Head of caudate nucleus (tissue), 42 donors: Measurements from ENCODE around the gene SCYGR7.
"Not testable (repeated sequence)": the region's sequence is repeated elsewhere in the genome, so short reads cannot be mapped to it uniquely, and the experiment has no call there.

ENCODE experiments used
- DNase-seq, 42 donors: peaks; one replicate each; pipeline versions ENCODE4 v3.0.0 to v3.0.0-alpha.2; 2020 to 2021; ENCODE audit warnings: mixed read lengths in 7 of 42
- intact Hi-C: fragments of 100-400 bp; cut with DNase I; formaldehyde crosslinking; loops from one replicate; pipeline ENCODE4 v1.15.0; 2022

The SCYGR7 gene

DNA sequence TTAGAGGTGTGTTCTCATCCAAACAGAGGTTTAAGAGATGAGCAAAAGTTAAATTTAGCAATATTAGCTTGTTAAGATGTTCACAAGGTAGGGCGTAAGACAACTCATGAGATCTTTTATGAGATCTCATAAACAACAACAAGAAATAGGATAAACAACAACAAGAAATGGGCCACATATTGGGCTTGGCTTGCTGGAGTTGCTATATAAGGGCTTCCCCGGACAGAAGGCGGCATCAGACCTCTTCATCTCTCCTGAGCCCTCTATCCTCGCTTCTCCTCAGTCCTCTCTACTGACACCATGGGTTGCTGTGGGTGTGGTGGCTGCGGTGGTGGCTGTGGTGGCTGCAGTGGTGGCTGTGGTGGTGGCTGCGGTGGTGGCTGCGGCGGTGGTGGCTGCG, 17.5 kb downstream of the SCYGR7 start, which contains the start of gene SCYGR8:
Gene SCYGR8, plus strand, starts transcription at position 301 of the 400 bp plus-strand sequence. Its CDS starts 0 bp downstream, at position 301.
- DNase-seq, result no peak
- intact Hi-C loops, result no loop called here

DNA sequence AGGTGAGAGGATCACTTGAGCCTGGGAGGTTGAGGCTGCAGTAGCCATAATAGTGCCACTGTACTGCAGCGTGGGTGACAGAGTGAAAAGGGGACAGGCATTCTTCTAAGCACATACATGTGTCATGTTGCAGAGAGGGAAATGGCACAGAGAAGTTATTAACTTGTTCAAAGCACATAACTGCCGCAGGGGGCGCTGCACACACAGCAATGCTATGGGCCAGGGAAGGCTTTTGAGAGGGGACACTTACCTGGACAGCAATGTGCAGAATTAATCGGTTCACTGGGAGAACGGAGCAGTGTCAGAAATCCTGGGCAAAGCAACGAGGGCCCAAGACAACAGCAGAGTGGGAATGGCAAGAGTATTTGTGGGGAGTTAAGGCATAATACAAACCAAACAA, 19.9 kb downstream of the SCYGR7 start:
- DNase-seq, result no peak
- intact Hi-C loops, result no loop called here

DNA sequence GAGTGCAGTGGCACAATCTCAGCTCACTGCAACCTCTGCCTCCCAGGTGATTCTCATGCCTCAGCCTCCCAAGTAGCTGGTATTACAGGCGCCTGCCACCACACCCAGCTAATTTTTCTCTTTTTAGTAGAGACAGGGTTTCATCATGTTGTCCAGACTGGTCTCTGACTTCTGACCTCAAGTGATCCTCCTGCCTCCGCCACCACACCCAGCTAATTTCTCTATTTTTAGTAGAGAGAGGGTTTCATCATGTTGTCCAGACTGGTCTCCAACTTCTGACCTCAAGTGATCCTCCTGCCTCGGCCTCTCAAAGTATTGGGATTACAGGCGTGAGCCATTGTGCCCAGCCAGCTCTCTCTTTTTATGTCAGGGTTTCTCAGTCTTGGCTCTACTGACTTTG, 28.1 kb downstream of the SCYGR7 start:
- intact Hi-C loops, DNase-seq: not testable (repeated sequence)

DNA sequence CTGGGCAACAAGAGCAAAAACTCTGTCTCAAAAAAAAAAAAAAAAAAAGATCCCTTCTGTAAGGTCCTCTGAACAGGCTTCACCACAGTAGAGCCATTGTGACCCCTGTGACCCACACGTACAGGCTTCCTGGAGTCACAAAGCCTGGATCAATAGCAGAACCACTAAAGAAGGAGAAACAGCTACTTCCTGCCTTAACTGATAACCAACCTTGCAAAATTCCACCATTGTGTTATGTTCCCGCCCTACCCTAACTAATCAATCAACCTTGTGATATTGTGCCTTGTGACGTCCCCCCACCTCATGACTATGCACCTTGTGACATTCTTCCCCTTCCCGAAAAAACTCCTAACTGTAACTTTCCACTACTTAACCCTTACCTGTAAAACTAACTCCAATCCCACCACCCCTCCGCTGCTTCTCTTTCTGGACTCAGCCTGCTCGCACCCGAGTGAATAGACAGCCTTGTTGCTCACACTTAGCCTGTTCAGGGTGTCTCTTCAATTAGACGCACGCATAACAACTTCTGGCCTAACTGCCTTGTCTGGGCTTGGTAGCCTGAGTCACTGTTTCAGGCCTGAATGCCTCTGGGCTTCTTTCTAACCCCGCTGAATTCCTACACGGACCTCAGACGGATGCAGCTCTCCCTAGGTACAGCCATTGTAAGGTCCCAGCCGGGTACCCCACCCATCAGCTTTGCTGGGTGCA, 31.4 kb downstream of the SCYGR7 start:
- intact Hi-C loops, result loop anchor here (10.0 kb wide), 1 partner anchor 105 kb away; no protein-coding TSS in a partner anchor
- no peak for DNase-seq

DNA sequence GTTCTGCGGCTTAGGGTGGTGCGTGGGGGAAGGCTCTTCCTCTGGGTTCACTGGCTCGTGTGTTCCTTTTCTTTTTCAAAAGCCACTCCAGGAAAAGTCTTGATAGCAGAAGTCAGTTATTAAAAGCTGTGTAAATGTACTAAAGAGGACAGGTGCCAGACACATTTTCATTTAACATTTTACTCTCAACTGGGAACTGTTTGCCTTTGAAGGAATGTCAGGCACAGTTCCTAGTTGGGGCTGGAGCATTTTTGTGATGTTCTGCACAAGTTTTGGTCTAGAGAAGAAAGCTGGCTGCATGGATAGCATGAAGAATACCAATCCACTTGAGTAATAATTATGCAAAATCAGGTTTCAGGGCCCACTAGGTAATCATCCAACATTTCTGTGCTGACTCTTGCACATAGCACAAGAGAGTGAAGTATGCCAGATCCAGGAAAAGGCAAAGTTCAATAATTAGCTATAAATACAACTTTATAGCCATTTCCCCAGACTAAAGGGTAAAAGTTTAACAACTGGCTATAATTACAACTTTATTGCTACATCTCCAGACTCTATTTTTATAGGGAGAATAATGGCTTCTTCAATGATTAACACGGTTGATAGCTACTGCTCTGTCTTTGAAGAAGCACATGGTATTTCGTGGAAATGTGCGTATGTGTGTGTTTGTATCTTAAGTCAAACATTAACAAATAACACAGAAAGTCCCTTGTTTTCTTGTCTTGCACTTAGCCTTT, 33.8 kb downstream of the SCYGR7 start:
- intact Hi-C loops, result loop anchor here (10.0 kb wide), 1 partner anchor 103 kb away; no protein-coding TSS in a partner anchor
- DNase-seq, result no peak

DNA sequence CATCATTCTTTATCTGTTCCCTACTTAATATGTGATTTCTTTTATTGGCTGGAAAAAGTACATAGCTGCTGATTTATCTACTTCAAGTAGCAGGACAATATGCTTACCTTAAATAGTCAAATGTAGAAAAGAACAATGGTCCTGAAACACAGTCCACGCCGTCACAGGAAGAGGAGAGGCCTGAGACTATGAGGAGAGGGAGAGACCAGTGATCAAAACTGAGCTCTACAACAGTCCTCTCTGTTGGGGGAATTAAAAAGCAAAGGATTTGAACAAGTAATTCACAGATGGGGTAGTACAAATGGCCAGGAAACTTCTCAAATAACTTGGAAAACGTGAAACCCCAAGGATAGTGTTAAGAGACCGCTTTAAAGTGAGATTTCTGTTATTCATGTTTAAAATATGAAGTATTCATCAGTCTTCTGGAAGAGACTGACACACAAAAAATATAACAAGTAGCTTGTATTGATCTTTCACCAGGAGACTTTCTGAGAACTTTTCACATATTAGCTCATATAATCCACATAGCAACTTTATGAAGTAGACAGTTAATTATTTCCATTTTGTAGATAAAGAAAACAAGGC, 37.7 kb downstream of the SCYGR7 start:
- DNase-seq, result no peak
- intact Hi-C loops, result loop anchor here (5.0 to 10.0 kb wide), 2 partner anchors 99 to 109 kb away; no protein-coding TSS in a partner anchor

DNA sequence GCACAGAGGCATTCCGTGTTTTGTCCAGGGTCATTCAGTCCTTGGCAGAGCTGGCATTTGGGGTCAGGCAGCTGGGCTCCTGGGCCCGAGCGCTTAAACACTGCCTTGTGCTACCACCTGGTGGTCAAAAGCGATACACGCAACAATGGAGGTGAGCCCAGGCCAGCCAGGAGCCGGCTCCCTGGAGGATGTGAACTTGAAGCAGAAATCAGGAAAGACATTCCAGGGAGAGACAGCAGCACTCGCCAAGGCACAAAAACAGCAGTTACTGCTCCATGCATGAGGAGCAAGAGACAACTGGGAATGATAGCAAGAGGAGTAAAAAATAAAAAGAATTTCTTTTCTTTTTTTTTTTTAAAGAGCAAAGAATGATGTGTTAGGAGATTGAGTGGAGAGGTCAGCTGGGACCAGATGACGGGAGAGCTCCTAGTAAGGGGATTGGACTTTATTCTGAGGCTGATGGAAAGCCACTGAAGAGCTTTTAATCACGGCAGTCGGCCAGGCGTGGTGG, 38.3 kb downstream of the SCYGR7 start:
- intact Hi-C loops, result loop anchor here (5.0 to 10.0 kb wide), 2 partner anchors 98 to 109 kb away; no protein-coding TSS in a partner anchor
- peak; percentile 70 to 91 (median 81) for DNase-seq

DNA sequence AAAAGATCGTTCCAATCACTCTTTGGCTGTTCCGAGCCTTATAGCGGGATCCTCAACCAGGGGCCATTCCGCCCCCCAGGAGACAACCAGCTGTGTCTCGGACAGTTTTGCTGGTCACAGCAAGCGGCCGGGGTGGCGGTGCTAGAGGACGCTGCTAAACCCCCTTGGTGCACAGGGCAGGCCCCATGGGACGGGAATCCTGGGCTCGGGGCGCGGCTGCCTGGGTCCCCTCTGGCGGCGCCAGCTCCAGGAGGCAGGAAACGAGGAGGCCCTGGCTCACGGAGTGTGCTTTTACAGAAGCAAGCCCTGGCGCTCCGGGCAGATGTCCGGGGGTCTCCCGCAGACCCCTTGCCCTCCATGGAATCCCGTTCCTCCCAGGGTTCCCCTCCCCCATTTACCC, 39.7 kb downstream of the SCYGR7 start:
- DNase-seq, result no peak
- intact Hi-C loops, result loop anchor here (5.0 to 10.0 kb wide), 2 partner anchors 97 to 111 kb away; no protein-coding TSS in a partner anchor

DNA sequence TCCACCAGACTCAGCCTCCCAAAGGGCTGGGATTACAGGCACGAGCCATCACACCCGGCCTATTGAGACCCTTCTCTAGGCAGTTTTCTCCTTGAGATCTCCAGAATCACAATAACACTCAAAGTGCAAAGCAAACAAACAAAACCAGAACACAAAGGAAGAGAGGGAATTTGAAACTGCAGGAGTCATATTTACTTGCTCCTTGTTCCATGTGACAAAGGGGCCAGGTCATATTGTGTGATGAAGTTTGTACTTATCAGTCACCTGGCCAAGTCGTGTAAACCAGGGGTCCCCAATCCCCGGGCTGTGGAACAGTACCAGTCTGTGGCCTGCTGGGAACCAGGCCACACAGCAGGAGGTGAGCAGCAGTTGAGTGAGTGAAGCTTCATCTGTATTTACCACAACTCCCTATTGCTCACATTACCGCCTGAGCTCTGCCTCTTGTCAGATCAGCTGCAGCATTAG, 44.1 kb downstream of the SCYGR7 start:
- DNase-seq, result no peak
- intact Hi-C loops, result no loop called here

DNA sequence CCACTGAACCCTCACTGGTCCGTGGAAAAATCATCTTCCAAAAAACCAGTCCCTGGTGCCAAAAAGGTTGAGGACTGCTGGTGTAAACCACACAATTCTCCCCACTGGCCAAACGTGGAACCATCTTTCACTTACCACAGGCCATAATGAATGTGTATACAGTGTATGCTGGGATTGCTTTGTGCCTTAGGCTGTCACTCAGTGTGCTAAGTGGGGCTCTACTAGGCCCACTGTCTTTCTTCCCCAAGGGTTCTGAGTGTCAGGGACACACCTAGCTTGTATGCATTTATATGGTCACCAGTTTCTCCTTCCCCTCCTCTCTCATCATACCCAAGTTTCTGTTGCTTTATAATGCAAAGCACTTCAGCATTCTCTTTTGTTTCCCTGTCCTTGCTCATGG, 44.8 kb downstream of the SCYGR7 start:
- peak in 1 of 42 donors; percentile 0 for DNase-seq
- intact Hi-C loops, result no loop called here

DNA sequence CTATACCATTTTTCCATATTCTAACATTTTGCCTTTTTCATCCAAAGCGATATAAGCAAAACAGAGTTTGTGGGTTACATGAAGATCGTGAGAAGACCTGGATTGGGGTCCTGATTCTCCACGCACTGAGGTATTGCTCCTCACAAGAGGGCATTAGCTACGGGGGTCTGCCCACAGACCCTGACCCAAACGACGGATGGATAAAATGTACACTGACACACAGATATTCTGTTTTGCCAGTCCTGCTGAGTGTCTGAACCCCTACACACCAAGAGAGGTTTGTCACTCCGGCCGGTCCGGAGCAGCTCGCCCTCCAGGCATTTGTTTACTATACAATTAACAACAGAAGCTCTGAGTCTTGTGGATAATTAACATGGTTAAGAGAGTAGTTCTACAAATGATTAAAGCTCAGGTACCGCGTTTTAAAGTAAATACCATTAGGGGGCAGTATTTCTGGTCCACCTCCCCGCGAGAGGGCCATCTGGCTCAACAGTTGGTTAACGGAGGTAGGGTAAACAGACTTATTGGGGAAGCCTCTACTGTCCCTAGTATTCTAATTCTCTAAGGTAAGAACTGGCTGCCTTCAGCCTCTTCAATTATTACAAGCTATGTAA, 46.0 kb downstream of the SCYGR7 start:
- intact Hi-C loops, result no loop called here
- peak in 1 of 42 donors; percentile 4 for DNase-seq

DNA sequence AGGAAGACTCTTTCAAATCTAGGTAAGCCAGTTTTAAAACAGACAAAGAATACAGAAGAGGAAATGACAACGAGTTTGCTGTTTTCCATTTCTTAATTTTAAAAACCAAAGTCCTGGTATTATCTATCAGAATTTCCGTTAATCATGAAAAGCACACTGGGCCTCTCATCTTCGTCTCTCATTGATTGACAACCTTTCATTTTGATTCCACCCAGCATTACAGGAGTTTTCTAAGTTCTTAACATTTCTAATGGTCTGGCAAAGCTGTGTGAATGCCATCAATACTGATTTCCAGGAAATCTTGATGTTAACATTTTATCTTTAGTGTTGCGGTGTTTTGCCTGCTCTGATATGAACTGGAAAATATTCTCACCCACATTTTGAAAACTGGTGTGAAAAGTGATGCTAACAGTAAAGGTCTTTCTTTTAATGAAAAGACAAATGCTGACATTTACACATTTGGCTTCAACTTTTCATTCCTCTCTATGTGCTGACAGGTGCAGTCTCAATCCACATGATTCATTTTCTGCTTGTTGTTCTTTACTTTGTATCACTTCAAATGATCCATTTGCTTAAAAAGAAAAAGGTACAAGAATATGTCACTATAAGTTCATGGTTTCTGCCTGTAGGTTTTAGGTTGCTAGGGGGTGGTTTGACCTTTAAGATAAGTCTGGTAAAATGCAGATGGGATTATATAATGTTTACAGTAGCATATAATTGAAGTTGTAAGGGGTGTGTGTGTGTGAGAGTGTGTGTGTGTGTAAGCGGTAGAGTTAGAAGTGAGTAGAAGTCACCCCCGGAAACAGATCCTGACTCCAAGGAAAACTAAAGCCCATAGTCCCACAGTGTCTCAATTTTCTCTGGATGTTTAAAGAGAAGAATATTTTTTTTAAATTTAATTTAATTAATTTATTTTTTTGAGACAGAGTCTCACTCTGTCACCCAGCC, 47.0 kb downstream of the SCYGR7 start:
- DNase-seq, result peak in 1 of 42 donors; percentile 20
- intact Hi-C loops, result no loop called here
